WTC11 (cell line): ENCODE data around the gene CLTA. TPM values are rescaled to one million over a fixed set of nuclear protein-coding genes. Genes with fewer than 3 reads are reported as not detected.

Experiments
- ATAC-seq: fragments of 200-7000 bp; cut with Tn5 transposase; 2 replicates; pipeline ENCODE4 v1.10.0; 2021; ENCODE audit warnings: mild to moderate bottlenecking, moderate library complexity
- CTCF ChIA-PET: fragments of 300-600 bp; sonication (Branson Sonifier 250); formaldehyde crosslinking; loops from one replicate; lab custom pipeline; 2021; ENCODE audit warnings: antibody characterized with exemption; lab: Charles Lee
- POLR2A ChIA-PET: fragments of 350-600 bp; sonication (Branson Sonifier 250); formaldehyde crosslinking; loops from one replicate; lab custom pipeline; 2021; ENCODE audit warnings: antibody characterized with exemption; lab: Charles Lee
- DNase-seq: peaks from one replicate; pipeline ENCODE4 v3.0.0; 2021; ENCODE audit warnings: low spot score
- H3K27ac Mint-ChIP-seq: 2 replicates; pipeline ENCODE4 v1.8.0; 2021; ENCODE audit warnings: mixed read lengths
- H3K27me3 Mint-ChIP-seq: 2 replicates; pipeline ENCODE4 v1.8.0; 2021; ENCODE audit warnings: low read depth, mild to moderate bottlenecking, moderate library complexity, mixed read lengths
- H3K36me3 Mint-ChIP-seq: 2 replicates; pipeline ENCODE4 v1.8.0; 2021; ENCODE audit warnings: mixed read lengths
- H3K4me1 Mint-ChIP-seq: 2 replicates; pipeline ENCODE4 v1.8.0; 2022; ENCODE audit warnings: mixed read lengths
- H3K4me3 Mint-ChIP-seq: 2 replicates; pipeline ENCODE4 v1.8.0; 2021; ENCODE audit warnings: mild to moderate bottlenecking, moderate library complexity, mixed read lengths
- H3K9me3 Mint-ChIP-seq: 2 replicates; pipeline ENCODE4 v1.8.0; 2021; ENCODE audit warnings: mixed read lengths
- CREB1 ChIP-seq: sonication (generic); formaldehyde crosslinking; IDR thresholded peaks from 2 replicates; pipeline ENCODE4 v1.8.0; 2023; ENCODE audit warnings: mild to moderate bottlenecking, missing genetic modification reagents
- CREM ChIP-seq: sonication (generic); formaldehyde crosslinking; IDR thresholded peaks from 2 replicates; pipeline ENCODE4 v1.8.1; 2022; ENCODE audit warnings: mild to moderate bottlenecking, missing genetic modification reagents, moderate library complexity
- MYBL2 ChIP-seq: sonication (generic); formaldehyde crosslinking; IDR thresholded peaks from 2 replicates; pipeline ENCODE4 v1.8.1; 2023; ENCODE audit warnings: mild to moderate bottlenecking, moderate library complexity, missing genetic modification reagents
- SMAD3 ChIP-seq: sonication (generic); formaldehyde crosslinking; IDR thresholded peaks from 2 replicates; pipeline ENCODE4 v1.8.0; 2022; ENCODE audit warnings: missing genetic modification reagents, mild to moderate bottlenecking, borderline replicate concordance
- SMAD4 ChIP-seq: sonication (generic); formaldehyde crosslinking; IDR thresholded peaks from 2 replicates; pipeline ENCODE4 v1.8.0; 2022; ENCODE audit warnings: mild to moderate bottlenecking, missing genetic modification reagents
- ZNF219 ChIP-seq: sonication (generic); formaldehyde crosslinking; IDR thresholded peaks from 2 replicates; pipeline ENCODE4 v1.8.0; 2023; ENCODE audit warnings: missing genetic modification reagents, mild to moderate bottlenecking, borderline replicate concordance
- ZNF317 ChIP-seq: sonication (generic); formaldehyde crosslinking; IDR thresholded peaks from 2 replicates; pipeline ENCODE4 v1.8.1; 2023; ENCODE audit warnings: low read depth, mild to moderate bottlenecking, moderate library complexity, missing genetic modification reagents, borderline replicate concordance
- ZNF396 ChIP-seq: fragments of 250-450 bp; sonication (Bioruptor Pico); IDR thresholded peaks from 2 replicates; pipeline ENCODE4 v1.8.0; 2021; ENCODE audit warnings: mild to moderate bottlenecking, moderate library complexity, borderline replicate concordance
- ZNF671 ChIP-seq: fragments of 250-450 bp; sonication (Bioruptor Pico); IDR thresholded peaks from 2 replicates; pipeline ENCODE4 v1.8.0; 2021; ENCODE audit warnings: mild to moderate bottlenecking
- total RNA-seq: library from RNA; stranded (reverse); gene quantifications from 3 replicates; pipeline ENCODE4 v1.2.3, GENCODE V29; 2021
- TF ChIP-seq, protein P1 (sequence below): sonication (generic); formaldehyde crosslinking; IDR thresholded peaks from 2 replicates; pipeline ENCODE4 v1.8.1; 2023; ENCODE audit warnings: mild to moderate bottlenecking, missing genetic modification reagents, borderline replicate concordance
- TF ChIP-seq, protein P2 (sequence below): fragments of 250-450 bp; sonication (Bioruptor Pico); IDR thresholded peaks from 2 replicates; pipeline ENCODE4 v1.9.0; 2021; ENCODE audit warnings: mild to moderate bottlenecking
- TF ChIP-seq, protein P3 (sequence below): sonication (generic); formaldehyde crosslinking; IDR thresholded peaks from 2 replicates; pipeline ENCODE4 v1.8.0; 2023; ENCODE audit warnings: missing genetic modification reagents, mild to moderate bottlenecking, borderline replicate concordance
- TF ChIP-seq, protein P4 (sequence below): sonication (generic); formaldehyde crosslinking; IDR thresholded peaks from 2 replicates; pipeline ENCODE4 v1.8.1; 2023; ENCODE audit warnings: mild to moderate bottlenecking, missing genetic modification reagents
- TF ChIP-seq, protein P5 (sequence below): fragments of 250-450 bp; sonication (Bioruptor Pico); IDR thresholded peaks from 2 replicates; pipeline ENCODE4 v1.9.0; 2021; ENCODE audit warnings: mild to moderate bottlenecking
- TF ChIP-seq, protein P6 (sequence below): sonication (generic); formaldehyde crosslinking; IDR thresholded peaks from 2 replicates; pipeline ENCODE4 v1.8.0; 2023; ENCODE audit warnings: mild to moderate bottlenecking, missing genetic modification reagents
- TF ChIP-seq, protein P7 (sequence below): sonication (generic); formaldehyde crosslinking; IDR thresholded peaks from 2 replicates; pipeline ENCODE4 v1.8.1; 2022; ENCODE audit warnings: low read depth, mild to moderate bottlenecking, moderate library complexity, missing genetic modification reagents, borderline replicate concordance

CLTA gene
- total RNA-seq, 1 experiment from 2014 or later: 213 TPM

DNA sequence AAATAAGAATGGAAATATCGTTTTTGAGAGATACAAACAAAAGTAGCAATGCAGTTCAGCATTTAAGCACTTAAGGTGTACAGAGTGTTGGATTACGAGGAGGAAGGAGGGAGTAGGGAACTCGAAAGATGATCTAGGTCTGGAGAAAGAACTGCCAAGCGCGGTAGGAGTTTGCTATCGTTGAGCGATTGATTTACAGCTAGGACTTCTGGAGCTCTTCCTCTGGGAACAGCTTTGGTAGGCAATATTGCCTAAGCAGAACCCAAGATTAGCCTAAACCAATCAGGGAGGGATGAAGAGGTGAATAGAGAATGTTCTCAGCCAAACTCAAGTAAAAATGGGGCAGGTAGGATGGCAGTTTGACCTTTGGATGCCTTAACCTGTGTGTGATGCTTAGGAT is 965 bp downstream of the CLTA start (continued):
- TF ChIP-seq, protein P1, sequence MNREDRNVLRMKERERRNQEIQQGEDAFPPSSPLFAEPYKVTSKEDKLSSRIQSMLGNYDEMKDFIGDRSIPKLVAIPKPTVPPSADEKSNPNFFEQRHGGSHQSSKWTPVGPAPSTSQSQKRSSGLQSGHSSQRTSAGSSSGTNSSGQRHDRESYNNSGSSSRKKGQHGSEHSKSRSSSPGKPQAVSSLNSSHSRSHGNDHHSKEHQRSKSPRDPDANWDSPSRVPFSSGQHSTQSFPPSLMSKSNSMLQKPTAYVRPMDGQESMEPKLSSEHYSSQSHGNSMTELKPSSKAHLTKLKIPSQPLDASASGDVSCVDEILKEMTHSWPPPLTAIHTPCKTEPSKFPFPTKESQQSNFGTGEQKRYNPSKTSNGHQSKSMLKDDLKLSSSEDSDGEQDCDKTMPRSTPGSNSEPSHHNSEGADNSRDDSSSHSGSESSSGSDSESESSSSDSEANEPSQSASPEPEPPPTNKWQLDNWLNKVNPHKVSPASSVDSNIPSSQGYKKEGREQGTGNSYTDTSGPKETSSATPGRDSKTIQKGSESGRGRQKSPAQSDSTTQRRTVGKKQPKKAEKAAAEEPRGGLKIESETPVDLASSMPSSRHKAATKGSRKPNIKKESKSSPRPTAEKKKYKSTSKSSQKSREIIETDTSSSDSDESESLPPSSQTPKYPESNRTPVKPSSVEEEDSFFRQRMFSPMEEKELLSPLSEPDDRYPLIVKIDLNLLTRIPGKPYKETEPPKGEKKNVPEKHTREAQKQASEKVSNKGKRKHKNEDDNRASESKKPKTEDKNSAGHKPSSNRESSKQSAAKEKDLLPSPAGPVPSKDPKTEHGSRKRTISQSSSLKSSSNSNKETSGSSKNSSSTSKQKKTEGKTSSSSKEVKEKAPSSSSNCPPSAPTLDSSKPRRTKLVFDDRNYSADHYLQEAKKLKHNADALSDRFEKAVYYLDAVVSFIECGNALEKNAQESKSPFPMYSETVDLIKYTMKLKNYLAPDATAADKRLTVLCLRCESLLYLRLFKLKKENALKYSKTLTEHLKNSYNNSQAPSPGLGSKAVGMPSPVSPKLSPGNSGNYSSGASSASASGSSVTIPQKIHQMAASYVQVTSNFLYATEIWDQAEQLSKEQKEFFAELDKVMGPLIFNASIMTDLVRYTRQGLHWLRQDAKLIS: no peak
- TF ChIP-seq SMAD3 (no peak), CREB1 (CRISPR knock-in tag) (no peak), ZNF219 (CRISPR knock-in tag) (no peak)

DNA sequence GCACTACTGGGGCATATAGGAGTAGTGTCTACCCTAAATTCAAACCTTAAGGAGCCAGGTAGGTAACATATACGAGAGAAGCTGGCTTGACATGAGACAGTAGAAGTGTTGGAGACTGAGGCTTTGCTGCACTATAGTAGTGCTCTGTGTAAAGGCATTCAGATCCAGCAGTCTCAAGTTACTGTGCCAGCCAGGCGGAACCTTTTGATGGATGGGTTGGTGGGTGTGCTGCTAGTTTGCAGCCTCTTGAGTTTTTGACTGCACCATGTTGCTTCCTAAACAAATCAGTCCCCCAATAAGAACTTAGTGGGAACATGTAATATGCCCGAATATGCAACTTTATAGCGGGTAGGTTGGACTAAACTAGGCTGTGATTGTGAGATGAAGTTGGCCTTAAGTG is 1.5 kb downstream of the CLTA start:
- CTCF ChIA-PET: interaction anchor here (1.1 to 3.9 kb wide), 3 partner anchors 26 to 137 kb away, joined by 3 to 26 read pairs (median 9); no protein-coding TSS in a partner anchor
- no peak overlapping the region for H3K27ac Mint-ChIP-seq
- POLR2A ChIA-PET: no interaction called here
- peaks cover 18% of the 10 kb centered on the region for H3K27me3 Mint-ChIP-seq
- H3K4me1 Mint-ChIP-seq: peaks cover 34% of the 10 kb centered on the region
- DNase-seq: no peak
- peaks cover 17% of the 10 kb centered on the region for H3K36me3 Mint-ChIP-seq
- no peak for ATAC-seq
- peak overlapping the region; percentile 97 for H3K4me3 Mint-ChIP-seq
- TF ChIP-seq ZNF671: no peak
- TF ChIP-seq, protein P2, sequence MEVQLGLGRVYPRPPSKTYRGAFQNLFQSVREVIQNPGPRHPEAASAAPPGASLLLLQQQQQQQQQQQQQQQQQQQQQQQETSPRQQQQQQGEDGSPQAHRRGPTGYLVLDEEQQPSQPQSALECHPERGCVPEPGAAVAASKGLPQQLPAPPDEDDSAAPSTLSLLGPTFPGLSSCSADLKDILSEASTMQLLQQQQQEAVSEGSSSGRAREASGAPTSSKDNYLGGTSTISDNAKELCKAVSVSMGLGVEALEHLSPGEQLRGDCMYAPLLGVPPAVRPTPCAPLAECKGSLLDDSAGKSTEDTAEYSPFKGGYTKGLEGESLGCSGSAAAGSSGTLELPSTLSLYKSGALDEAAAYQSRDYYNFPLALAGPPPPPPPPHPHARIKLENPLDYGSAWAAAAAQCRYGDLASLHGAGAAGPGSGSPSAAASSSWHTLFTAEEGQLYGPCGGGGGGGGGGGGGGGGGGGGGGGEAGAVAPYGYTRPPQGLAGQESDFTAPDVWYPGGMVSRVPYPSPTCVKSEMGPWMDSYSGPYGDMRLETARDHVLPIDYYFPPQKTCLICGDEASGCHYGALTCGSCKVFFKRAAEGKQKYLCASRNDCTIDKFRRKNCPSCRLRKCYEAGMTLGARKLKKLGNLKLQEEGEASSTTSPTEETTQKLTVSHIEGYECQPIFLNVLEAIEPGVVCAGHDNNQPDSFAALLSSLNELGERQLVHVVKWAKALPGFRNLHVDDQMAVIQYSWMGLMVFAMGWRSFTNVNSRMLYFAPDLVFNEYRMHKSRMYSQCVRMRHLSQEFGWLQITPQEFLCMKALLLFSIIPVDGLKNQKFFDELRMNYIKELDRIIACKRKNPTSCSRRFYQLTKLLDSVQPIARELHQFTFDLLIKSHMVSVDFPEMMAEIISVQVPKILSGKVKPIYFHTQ (CRISPR knock-in tag): no peak
- no peaks in the 10 kb centered on the region for H3K9me3 Mint-ChIP-seq

DNA sequence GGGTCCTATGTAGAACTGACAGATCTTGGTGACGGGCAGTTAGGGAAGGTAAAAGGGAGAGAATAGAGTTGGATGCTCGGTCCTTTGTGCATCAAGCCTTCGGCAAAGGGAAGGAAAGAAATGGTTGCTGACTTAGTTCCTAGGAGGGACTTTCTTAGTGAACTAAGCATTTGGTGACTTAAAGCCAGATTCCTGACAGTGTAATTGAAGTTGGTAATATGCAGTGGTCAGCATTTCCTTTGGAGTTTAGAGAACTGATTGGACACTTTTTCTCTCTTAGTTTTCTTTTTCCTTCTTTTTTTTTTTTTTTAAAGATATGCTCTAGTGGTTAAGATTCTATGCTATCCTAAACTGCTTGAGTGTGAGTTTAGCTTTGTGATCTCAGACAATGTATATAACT is 2.3 kb downstream of the CLTA start:
- ChIA-PET POLR2A (no interaction called here), CTCF (interaction anchor here (0.8 to 1.7 kb wide), 2 partner anchors 12 to 27 kb away, joined by 3 to 4 read pairs; no protein-coding TSS in a partner anchor)
- H3K9me3 Mint-ChIP-seq: no peaks in the 10 kb centered on the region
- peaks cover 34% of the 10 kb centered on the region for H3K4me1 Mint-ChIP-seq
- peaks cover 10% of the 10 kb centered on the region for H3K27me3 Mint-ChIP-seq
- peak overlapping the region; percentile 30; the same call in 1 of the 2 replicates for H3K27ac Mint-ChIP-seq
- DNase-seq (no peak), ATAC-seq (no peak)
- H3K36me3 Mint-ChIP-seq: peaks cover 24% of the 10 kb centered on the region
- peak overlapping the region; percentile 97 for H3K4me3 Mint-ChIP-seq
- TF ChIP-seq, protein P3, sequence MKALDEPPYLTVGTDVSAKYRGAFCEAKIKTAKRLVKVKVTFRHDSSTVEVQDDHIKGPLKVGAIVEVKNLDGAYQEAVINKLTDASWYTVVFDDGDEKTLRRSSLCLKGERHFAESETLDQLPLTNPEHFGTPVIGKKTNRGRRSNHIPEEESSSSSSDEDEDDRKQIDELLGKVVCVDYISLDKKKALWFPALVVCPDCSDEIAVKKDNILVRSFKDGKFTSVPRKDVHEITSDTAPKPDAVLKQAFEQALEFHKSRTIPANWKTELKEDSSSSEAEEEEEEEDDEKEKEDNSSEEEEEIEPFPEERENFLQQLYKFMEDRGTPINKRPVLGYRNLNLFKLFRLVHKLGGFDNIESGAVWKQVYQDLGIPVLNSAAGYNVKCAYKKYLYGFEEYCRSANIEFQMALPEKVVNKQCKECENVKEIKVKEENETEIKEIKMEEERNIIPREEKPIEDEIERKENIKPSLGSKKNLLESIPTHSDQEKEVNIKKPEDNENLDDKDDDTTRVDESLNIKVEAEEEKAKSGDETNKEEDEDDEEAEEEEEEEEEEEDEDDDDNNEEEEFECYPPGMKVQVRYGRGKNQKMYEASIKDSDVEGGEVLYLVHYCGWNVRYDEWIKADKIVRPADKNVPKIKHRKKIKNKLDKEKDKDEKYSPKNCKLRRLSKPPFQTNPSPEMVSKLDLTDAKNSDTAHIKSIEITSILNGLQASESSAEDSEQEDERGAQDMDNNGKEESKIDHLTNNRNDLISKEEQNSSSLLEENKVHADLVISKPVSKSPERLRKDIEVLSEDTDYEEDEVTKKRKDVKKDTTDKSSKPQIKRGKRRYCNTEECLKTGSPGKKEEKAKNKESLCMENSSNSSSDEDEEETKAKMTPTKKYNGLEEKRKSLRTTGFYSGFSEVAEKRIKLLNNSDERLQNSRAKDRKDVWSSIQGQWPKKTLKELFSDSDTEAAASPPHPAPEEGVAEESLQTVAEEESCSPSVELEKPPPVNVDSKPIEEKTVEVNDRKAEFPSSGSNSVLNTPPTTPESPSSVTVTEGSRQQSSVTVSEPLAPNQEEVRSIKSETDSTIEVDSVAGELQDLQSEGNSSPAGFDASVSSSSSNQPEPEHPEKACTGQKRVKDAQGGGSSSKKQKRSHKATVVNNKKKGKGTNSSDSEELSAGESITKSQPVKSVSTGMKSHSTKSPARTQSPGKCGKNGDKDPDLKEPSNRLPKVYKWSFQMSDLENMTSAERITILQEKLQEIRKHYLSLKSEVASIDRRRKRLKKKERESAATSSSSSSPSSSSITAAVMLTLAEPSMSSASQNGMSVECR: no peak
- TF ChIP-seq, protein P4, sequence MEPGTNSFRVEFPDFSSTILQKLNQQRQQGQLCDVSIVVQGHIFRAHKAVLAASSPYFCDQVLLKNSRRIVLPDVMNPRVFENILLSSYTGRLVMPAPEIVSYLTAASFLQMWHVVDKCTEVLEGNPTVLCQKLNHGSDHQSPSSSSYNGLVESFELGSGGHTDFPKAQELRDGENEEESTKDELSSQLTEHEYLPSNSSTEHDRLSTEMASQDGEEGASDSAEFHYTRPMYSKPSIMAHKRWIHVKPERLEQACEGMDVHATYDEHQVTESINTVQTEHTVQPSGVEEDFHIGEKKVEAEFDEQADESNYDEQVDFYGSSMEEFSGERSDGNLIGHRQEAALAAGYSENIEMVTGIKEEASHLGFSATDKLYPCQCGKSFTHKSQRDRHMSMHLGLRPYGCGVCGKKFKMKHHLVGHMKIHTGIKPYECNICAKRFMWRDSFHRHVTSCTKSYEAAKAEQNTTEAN (CRISPR knock-in tag): no peak
- TF ChIP-seq, protein P5, sequence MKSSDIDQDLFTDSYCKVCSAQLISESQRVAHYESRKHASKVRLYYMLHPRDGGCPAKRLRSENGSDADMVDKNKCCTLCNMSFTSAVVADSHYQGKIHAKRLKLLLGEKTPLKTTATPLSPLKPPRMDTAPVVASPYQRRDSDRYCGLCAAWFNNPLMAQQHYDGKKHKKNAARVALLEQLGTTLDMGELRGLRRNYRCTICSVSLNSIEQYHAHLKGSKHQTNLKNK (CRISPR knock-in tag): no peak
- TF ChIP-seq, protein P6, sequence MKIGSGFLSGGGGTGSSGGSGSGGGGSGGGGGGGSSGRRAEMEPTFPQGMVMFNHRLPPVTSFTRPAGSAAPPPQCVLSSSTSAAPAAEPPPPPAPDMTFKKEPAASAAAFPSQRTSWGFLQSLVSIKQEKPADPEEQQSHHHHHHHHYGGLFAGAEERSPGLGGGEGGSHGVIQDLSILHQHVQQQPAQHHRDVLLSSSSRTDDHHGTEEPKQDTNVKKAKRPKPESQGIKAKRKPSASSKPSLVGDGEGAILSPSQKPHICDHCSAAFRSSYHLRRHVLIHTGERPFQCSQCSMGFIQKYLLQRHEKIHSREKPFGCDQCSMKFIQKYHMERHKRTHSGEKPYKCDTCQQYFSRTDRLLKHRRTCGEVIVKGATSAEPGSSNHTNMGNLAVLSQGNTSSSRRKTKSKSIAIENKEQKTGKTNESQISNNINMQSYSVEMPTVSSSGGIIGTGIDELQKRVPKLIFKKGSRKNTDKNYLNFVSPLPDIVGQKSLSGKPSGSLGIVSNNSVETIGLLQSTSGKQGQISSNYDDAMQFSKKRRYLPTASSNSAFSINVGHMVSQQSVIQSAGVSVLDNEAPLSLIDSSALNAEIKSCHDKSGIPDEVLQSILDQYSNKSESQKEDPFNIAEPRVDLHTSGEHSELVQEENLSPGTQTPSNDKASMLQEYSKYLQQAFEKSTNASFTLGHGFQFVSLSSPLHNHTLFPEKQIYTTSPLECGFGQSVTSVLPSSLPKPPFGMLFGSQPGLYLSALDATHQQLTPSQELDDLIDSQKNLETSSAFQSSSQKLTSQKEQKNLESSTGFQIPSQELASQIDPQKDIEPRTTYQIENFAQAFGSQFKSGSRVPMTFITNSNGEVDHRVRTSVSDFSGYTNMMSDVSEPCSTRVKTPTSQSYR: no peak
- no peak for TF ChIP-seq SMAD4
- no peak for TF ChIP-seq MYBL2 (CRISPR knock-in tag)
- TF ChIP-seq CREM: no peak
- TF ChIP-seq, protein P7, sequence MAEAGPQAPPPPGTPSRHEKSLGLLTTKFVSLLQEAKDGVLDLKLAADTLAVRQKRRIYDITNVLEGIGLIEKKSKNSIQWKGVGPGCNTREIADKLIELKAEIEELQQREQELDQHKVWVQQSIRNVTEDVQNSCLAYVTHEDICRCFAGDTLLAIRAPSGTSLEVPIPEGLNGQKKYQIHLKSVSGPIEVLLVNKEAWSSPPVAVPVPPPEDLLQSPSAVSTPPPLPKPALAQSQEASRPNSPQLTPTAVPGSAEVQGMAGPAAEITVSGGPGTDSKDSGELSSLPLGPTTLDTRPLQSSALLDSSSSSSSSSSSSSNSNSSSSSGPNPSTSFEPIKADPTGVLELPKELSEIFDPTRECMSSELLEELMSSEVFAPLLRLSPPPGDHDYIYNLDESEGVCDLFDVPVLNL (CRISPR knock-in tag): no peak
- TF ChIP-seq ZNF396: no peak
- TF ChIP-seq ZNF317 (CRISPR knock-in tag): no peak
